ENCODE results near the gene EEF1A1.
"Not testable (repeated sequence)": the region's sequence is repeated elsewhere in the genome, so short reads cannot be mapped to it uniquely, and the experiment has no call there.

EEF1A1 gene

DNA sequence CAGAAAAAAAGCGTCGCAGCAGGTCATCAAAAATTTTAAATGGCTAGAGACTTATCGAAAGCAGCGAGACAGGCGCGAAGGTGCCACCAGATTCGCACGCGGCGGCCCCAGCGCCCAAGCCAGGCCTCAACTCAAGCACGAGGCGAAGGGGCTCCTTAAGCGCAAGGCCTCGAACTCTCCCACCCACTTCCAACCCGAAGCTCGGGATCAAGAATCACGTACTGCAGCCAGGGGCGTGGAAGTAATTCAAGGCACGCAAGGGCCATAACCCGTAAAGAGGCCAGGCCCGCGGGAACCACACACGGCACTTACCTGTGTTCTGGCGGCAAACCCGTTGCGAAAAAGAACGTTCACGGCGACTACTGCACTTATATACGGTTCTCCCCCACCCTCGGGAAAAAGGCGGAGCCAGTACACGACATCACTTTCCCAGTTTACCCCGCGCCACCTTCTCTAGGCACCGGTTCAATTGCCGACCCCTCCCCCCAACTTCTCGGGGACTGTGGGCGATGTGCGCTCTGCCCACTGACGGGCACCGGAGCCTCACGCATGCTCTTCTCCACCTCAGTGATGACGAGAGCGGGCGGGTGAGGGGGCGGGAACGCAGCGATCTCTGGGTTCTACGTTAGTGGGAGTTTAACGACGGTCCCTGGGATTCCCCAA, at the start of gene EEF1A1:
TSS of gene EEF1A1 (minus strand) at position 345 of the 663 bp plus-strand sequence. CDS start 1,006 bp downstream, outside the sequence.
- DNase-seq (ENCODE audit: low read depth) = peak; percentile 99

DNA sequence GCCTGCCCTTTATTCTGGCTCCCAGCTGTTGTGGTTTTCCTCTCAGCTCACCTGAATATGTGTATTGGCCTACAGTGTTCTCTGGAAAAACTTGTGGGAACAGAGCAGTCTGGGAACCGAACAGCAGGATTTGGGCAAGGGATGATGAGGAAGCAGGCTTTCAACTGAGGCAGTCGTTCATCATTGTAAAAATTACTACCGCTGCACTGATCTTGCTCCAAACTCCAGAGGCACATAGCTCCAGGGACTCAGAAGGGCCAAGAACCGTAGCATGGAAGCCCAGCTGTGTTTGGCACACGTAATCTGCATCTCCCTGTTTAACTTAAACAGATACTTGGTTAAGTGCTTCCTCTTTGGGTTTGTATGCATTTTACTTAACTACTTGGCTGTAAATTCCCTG, 48.3 kb upstream of the EEF1A1 start:
- no peak for DNase-seq (ENCODE audit: low read depth)

DNA sequence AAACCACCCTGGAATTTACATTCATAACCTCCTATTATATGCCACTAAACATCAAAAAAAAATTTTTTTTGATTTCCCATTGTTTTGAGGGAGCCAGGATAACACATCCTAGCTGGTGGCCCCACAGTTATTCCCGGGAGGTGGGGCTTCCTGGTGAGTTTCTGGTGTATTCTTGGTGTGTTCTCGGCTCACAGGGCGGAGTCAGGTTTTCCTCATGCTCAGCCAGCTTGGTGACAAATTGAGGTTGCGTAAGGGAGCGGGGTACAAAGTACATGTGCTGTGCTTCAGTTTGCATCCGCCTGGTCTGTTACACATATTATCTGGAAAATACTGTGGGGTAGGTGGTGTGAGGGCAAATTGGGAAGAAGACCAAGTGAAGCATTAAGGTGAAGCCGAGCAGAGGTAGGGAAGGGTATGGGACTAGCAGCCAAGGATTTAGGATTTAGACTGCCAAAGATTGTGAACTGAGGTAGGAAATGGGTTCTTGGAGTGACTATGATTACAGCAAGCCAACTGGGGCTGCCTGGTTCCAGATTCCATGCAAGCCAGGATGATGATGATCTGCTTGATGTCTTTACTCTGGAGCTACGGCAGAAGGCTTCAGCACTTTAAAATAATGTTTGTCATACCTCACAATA, 46.2 kb upstream of the EEF1A1 start:
- DNase-seq (ENCODE audit: low read depth) = no peak

DNA sequence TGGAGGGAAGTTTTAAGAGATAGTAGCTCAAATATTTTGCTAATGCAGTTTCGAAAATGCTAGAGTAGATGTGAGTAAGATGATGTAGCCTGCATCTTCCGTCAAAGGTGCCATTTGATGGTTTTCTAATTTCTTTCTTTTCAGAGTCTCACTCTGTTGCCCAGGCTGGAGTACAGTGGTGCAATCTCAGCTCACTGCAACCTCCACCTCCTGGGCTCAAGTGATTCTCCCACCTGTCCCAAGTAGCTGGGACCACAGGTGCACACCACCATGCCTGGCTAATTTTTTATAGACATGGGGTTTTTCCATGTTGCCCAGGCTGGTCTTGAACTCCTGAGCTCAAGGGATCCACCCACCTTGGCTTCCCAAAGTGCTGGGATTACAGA, 45.6 kb upstream of the EEF1A1 start:
- DNase-seq (ENCODE audit: low read depth) = not testable (repeated sequence)

DNA sequence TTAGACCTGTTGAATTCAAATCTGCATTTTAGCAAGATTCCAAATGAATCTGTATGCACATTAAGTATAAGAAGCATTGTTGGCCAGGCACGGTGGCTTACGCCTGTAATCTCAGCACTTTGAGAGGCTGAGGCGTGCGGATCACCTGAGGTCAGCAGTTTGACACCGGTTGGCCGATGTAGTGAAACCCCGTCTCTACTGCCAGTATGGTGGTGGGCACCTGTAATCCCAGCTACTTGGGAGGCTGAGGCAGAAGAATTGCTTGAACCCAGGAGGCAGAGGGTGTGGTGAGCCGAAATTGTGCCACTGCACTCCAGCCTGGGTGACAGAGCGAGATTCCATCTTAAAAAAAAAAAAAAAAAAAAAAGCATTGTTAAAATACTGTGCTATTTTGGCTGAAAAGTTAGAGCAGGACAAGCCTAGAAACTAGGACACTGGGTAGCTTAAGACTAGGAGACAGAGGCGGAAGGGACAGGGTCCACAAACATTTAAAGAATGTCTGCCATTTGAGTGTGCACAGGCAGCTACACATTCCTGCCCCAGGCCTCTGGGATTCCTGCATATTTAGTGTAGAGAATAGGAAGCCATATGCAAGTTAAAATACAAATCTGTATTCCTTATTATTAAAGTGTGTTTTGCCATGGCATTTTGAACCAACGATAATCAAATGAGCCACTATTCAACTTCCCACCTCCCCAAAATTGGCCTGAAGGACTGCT, 45.1 kb upstream of the EEF1A1 start:
- no peak for DNase-seq (ENCODE audit: low read depth)

DNA sequence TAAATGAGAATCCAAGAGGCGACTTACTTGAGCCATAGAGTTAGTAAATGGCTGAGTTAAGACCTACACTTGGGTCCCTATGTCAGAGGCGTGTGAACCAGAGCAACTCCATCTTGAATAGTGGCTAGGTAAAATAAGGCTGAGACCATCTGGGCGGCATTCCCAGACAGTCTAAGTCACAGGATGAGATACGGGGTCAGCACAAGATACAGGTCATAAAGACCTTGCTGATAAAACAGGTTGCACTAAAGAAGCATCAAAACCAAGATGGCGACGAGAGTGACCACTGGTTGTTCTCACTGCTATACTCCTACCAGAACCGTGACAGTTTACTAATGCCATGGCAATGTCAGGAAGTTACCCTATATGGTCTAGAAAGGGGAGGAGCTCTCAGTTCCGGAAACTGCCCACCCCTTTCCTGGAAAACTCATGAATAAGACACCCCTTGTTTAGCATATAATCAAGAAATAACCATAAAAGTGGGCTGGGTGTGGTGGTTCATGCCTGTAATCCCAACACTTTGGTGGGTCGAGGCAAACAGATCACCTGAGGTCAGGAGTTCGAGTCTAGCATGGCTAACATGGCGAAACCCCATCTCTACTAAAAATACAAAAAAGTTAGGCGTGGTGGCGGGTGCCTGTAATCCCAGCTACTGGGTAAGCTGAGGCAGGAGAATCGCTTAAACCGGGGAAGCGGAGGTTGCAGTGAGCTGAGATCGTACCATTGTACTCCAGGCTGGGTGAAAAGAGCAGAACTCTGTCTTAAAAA, 43.9 kb upstream of the EEF1A1 start:
- DNase-seq (ENCODE audit: low read depth) = no peak

DNA sequence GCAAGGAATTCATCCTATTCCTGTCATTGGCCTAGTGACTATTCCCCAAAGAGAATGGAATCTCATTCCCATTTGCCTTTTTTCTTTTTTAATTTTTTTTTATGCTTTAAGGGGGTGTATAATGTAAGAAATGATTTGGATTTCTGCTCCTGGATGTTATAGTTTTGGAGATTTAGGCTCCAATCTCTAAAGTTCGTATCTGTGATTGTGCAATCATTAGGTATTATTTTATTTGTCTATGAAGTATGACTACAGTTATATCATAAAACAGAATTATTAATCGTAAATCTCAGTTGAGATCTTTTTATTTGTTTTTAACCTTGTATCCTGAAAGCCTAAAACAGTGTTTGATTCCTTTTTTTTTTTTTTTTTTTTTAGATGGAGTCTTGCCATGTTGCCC, 41.7 kb upstream of the EEF1A1 start:
- DNase-seq (ENCODE audit: low read depth) = no peak

DNA sequence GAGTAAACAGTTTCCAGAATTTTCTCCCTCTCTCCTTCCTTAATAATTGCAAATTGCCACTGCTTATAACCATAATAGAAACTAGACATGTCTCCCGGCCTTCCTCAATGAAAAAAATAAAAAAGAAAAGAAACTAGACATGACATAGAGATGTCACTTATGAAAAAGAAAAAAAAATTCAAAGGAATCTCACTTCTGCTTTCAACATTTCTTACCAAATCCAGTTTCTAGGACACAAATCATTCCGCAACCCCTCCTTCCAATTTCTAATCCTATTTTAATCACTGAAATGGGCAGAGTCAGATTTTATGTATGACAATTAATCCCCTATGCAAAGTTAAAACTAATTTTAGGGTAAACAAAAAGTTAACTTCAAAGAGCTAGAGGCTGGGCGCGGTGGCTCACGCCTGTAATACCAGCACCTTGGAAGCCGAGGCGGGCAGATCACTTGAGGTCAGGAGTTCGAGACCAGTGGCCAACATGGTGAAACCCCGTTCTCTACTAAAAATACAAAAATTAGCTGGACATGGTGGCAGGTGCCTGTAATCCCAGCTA, 40.1 kb upstream of the EEF1A1 start:
- no peak for DNase-seq (ENCODE audit: low read depth)

DNA sequence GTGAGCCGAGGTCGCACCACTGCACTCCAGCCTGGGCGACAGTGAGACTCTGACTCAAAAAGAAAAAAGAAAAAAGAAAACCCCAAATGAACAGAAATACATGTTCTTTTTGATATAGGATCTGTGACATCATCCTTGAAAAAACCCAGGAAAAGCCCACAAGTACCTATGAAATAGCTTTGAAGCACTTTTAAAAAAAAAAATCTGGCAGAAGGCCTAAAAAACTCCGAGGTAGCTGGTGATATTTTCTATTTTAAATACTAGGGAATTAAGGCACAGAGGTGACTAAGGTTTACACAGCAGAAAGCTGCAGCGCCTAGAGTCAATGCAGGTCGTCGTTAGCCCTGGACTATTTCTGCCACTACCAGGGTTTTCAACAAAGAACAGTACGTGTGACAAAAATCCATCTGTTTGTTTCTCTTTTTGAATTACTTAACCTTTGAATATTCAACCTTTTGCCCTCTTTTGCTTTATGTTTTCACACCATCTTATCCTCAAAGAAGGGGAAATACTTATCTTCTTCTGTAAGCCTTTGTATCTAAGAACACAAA, 39.4 kb upstream of the EEF1A1 start:
- DNase-seq (ENCODE audit: low read depth) = no peak

DNA sequence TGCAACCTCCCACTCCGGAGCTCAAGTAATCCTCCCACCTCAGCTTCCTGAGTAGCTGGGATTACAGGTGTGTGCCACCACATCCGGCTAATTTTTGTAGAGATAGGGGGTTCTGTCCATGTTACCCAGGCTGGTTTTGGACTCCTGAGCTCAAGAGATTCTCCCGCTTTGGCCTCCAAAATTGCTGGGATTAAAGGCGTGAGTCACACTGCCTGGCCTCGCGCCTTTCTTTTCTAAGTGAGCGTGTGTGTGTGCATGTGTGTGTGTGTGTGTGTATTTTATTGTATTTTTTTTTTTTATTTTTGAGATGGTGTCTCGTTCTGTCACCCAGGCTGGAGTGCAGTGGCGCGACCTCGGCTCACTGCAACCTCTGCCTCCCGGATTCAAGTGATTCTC, 38.6 kb upstream of the EEF1A1 start:
- not testable (repeated sequence) for DNase-seq (ENCODE audit: low read depth)

DNA sequence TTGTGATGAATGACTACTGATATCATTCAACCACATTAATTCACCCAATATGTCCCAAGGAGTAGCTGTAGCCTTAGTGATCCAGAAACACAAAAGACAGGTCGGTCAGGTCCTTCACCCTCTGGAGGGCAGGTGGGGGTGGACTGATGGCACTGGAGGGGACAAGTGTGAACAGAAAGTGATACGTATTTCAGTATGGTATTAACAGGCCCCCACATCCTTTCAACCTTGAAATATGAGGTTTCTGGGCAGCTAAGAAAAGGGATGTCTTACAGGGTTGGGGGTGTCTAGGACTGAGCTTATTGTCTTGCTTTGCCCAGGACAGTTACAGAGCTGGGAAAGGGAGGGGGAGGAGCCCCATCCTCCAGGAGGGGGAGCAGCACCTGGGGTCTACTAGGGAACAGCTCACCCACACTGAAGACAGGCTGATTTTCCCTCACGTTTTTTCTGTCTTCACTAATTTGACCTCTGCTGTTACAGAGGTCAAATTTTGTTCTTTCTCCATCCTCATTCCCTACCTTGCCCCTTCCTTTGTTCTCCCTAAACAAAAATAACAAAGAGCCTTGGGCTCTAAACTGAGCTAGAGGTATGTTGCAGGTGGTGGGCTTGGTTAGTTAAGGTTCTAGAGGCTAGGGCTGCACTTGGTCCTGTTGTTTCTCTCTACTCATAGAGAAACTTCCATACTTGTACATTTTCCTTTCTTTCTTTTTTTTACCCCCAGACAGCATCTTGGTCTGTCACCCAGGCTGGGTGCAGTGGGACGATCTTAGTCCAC, 38.0 kb upstream of the EEF1A1 start:
- DNase-seq (ENCODE audit: low read depth) = no peak

DNA sequence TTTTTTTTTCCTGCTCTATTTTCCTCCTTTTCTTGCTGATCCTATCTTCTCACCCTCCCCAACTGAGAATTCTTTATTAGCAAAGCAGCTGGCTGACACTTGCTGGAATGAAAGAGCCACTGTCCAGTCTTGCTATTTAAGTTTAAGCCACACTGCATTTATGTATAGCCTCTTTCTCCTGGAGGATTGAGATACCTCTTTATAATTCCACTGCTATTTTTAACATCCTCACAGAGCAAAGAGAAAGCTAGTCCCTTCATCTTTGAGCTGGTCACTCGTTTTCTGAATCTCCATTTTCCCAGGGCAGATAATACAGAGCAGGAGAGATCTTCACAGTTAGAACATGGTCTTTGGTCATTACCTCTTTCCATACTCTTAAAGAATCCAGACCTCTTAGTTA, 36.0 kb upstream of the EEF1A1 start:
- DNase-seq (ENCODE audit: low read depth) = no peak

DNA sequence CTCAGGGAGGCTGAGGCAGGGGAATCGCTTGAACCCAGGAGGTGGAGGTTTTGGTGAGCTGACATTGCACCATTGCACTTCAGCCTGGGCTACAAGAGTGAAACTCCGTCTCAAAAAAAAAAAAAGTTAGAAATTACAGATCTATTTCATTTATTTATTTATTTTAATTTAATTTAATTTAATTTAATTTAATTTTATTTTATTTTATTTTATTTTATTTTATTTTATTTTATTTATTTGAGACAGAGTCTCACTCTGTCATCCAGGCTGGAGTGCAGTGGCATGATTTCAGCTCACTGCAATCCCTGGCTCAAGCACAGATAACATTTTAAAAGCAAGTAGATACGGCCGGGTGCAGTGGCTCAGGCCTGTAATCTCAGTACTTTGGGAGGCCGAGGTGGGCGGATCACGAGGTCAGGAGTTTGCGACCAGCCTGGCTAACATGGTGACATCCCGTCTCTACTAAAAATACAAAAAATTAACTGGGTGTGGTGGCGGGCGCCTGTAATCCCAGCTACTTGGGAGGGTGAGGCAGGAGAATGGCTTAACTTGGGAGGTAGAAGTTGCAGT, 34.6 kb upstream of the EEF1A1 start:
- DNase-seq (ENCODE audit: low read depth) = not testable (repeated sequence)

DNA sequence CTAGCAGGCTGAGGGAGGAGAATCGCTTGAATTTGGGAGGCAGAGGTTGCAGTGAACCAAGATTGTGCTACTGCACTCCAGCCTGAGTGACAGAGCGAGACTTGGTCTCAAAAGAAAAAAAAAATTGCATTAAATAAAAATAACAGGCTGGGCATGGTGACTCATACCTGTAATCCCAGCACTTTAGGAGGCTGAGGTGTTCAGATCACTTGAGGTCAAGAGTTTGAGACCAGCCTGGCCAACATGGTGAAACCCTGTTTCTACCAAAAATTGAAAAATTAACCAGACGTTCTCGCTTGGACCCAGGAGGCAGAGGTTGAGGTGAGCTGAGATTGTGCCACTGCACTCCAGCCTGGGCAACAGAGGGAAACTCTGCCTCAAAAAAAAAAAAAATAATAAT, 30.3 kb upstream of the EEF1A1 start:
- DNase-seq (ENCODE audit: low read depth) = not testable (repeated sequence)

DNA sequence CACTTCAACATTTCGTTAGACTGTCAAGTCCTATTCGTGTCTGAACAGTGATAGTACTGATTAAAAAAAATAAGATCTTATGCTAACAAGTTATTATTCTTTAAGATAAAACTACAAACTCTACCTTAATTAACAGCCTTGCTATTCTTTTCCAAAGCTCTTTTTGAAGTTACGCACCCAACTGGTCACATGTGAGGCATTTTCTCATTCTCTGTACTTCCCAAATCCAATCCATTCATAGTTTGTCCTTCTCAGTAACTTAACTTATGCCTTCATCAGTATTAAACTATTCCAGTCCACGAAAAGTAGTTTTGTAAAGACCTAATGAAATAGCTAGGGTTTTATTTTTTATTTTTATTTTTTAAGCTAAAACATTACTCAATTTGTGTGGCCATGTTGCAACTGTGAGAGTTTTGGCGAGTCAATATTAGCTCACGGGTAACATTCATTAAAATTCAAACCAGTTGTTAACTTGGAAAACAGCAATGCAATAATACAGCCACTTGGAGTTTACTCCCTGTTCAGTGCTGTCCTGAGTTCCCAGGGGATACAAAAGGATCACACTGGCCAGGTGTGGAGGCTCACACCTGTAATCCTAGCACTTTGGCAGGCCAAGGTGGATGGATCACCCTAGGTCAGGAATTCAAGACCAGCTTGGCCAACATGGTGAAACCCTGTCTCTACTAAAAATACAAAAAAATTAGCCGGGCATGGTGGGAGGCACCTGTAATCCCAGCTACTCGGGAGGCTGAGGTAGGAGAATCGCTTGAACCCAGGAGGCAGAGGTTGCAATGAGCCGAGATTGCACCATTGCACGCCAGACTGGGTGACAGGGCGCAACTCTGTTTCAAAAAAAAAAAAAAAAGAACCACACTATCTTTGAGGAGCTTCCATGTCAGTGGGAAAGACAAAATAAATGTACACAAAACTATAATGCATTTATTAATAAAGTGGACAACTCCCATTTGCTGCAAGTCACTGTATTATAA, 27.9 kb upstream of the EEF1A1 start:
- no peak for DNase-seq (ENCODE audit: low read depth)

DNA sequence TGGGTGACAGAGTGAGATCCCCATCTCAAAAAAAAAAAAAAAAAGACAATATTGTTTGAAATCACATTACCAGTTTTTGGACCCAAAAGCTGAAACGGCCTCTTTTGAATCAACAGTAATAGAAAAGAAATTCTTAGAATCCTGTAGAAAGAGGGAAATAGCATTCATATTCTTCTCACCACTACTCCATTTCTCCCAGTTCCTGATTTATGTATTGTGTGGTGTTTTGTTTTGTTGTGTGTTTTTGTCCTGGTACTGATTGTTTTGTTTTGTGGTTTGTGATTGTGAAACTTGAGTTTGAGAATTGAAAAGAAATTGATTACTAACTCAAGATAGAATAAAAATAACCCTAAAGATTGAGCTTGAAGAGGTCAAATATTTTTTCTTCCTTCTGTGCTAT, 26.2 kb upstream of the EEF1A1 start:
- DNase-seq (ENCODE audit: low read depth) = no peak

DNA sequence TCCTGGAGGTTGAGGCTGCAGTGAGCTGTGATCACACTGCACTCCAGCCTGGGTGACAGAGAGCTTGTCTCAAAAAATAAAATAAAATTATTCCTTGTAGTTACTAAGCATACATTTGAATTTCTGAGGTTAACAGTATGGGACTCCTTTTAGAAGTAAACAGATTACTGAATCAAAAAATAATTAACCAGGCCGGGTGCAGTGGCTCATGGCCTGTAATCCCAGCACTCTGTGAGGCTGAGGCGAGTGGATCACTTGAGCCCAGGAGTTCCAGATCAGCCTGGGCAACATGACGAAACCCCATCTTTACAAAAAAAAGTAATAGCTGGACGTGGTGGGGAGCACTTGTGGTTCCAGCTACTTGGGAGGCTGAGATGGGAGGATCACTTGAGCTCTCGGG, 22.1 kb upstream of the EEF1A1 start:
- no peak for DNase-seq (ENCODE audit: low read depth)

DNA sequence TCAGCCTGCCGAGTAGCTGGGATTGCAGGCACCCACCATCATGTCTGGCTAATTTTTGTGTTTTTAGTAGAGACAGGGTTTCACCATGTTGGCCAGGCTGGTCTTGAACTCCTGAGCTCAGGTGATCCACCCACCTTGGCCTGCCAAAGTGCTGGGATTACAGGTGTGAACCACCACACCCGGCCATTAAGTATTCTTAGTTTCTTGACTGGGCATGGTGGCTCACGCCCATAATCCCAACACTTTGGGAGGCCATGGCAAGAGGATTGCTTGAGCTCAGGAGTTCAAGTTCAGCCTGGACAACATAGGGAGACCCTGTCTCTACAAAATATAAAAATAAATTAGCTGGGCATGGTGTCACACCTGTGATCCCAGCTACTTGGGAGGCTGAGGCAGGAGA, 21.6 kb upstream of the EEF1A1 start:
- not testable (repeated sequence) for DNase-seq (ENCODE audit: low read depth)

DNA sequence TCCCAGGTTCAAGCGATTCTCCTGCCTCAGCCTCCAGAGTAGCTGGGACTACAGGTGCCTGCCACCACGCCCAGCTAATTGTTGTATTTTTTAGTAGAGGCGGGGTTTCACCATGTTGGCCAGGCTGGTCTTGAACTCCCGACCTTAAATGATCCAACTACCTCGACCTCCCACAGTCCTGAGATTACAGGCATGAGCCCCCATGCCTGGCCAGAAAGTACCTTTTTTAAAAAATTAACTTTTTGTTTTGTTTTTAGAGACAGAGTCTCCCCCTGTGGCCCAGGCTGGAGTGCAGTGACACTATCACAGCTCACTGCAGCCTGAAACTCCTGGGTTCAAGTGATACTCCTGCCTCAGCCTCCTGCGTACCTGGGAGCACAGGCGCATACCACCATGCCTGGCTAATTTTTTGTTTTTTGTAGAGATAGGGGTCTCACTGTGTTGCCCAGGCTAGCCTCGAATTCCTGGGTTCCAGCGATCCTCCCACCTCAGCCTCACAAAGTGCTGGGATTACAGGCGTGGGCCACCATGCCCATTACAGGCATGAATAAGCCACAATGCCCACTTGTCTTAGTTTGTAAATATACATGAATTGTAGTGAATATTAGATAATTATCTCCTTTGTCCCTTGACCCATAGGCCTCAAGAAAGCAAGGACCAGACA, 17.4 kb upstream of the EEF1A1 start:
- no peak for DNase-seq (ENCODE audit: low read depth)

Measured in stimulated activated CD8-positive, alpha-beta memory T cell treated with anti-CD3 and anti-CD28 coated beads, Interleukin-12 subunit alpha, Interleukin-12 subunit beta, amount 100 ng/mL, for 4 hours (primary cell).